ENCODE data around the gene PRRT1B. TPM values are rescaled to one million over a fixed set of nuclear protein-coding genes. Genes with fewer than 3 reads are reported as not detected.

The PRRT1B gene
- total RNA-seq, 1 experiment from 2014 or later = not detected

GRCh38 chr9:131522257-131523085 is 22.9 kb upstream of the PRRT1B start:
- no peak for DNase-seq (ENCODE audit: low spot score)

- no peak for DNase-seq (ENCODE audit: low spot score)
Measured at GRCh38 chr9:131523086-131523388, 22.3 kb upstream of the PRRT1B start.

GRCh38 chr9:131523451-131524435 is 21.6 kb upstream of the PRRT1B start:
- DNase-seq (ENCODE audit: low spot score) = no peak

- DNase-seq (ENCODE audit: low spot score) = no peak
Measured at GRCh38 chr9:131524665-131525315, 20.5 kb upstream of the PRRT1B start.

GRCh38 chr9:131525643-131526565 is 19.4 kb upstream of the PRRT1B start:
- DNase-seq (ENCODE audit: low spot score) = no peak

- DNase-seq (ENCODE audit: low spot score) = no peak
Measured at GRCh38 chr9:131528186-131528585, 17.1 kb upstream of the PRRT1B start.

- no peak for DNase-seq (ENCODE audit: low spot score)
Measured at GRCh38 chr9:131528886-131529505, 16.3 kb upstream of the PRRT1B start.

GRCh38 chr9:131529597-131530545 is 15.5 kb upstream of the PRRT1B start:
- DNase-seq (ENCODE audit: low spot score) = no peak

- no peak for DNase-seq (ENCODE audit: low spot score)
Measured at GRCh38 chr9:131530546-131530919, 14.8 kb upstream of the PRRT1B start.

GRCh38 chr9:131530920-131531832 is 14.1 kb upstream of the PRRT1B start, which contains the start of gene UCK1:
Gene UCK1, minus strand, starts transcription at chr9:131531263. Its CDS starts 89 bp downstream, at chr9:131531174.
- DNase-seq (ENCODE audit: low spot score) = peak; percentile 60

- no peak for DNase-seq (ENCODE audit: low spot score)
Measured at GRCh38 chr9:131534721-131535237, 10.5 kb upstream of the PRRT1B start.

- DNase-seq (ENCODE audit: low spot score) = no peak
Measured at GRCh38 chr9:131537946-131538345, 7.4 kb upstream of the PRRT1B start.

- no peak for DNase-seq (ENCODE audit: low spot score)
Measured at GRCh38 chr9:131539223-131539923, 6.0 kb upstream of the PRRT1B start.

- DNase-seq (ENCODE audit: low spot score) = no peak
Measured at GRCh38 chr9:131543141-131543540, 2.2 kb upstream of the PRRT1B start.

- no peak for DNase-seq (ENCODE audit: low spot score)
Measured at GRCh38 chr9:131545786-131546335, 538 bp downstream of the PRRT1B start.

GRCh38 chr9:131546336-131547084 is 1.2 kb downstream of the PRRT1B start:
- DNase-seq (ENCODE audit: low spot score) = no peak
